ENCODE results near the gene SGPP2. TPM values are rescaled to one million over a fixed set of nuclear protein-coding genes. Genes with fewer than 3 reads are reported as not detected.

The SGPP2 gene
- polyA plus RNA-seq, 2 of the 4 experiments (the other 2 are of a cell fraction): 0.10 to 0.26 TPM

DNA sequence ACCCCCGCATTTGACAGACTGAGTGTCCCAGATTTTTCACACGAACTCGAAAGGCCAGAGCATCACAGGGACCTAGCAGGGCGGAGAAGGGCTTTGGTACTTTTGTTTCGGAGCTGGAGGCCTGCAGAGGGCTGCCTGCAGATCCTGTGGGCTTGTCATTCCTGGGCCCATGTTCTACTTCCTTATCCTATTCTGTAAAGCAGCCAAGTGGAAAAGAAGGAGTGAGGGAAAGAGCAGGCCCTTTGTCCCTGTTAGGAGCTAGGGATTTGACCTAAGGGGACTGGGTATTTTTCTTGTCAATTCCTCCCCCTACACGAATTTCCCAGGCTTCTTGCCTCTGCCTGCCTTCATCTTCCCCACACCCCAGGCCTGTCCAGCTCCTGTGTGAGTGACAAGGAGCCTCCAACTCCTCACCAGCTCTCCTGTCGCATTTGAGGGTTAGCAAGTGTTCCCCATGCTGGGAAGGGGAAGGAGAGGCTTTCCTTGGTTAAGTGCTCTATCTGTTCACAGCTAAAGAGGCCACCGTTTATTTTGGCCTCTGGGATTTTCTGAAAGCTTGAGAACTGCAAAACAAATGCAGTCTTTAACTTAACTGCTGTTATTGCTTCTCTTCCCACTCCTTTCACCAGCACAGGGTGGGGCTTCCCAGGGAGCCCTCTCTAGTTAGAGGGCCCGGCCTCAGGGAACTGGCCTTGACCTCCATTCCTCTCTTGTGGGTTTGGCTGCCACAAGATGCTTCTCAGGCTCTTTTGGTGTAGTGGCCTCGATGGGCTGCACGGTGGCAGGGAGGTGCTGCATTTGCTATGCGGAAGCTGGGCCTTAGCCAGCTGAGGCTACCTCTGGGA lies 61.2 kb downstream of the SGPP2 start:
- TF ChIP-seq, protein P1, sequence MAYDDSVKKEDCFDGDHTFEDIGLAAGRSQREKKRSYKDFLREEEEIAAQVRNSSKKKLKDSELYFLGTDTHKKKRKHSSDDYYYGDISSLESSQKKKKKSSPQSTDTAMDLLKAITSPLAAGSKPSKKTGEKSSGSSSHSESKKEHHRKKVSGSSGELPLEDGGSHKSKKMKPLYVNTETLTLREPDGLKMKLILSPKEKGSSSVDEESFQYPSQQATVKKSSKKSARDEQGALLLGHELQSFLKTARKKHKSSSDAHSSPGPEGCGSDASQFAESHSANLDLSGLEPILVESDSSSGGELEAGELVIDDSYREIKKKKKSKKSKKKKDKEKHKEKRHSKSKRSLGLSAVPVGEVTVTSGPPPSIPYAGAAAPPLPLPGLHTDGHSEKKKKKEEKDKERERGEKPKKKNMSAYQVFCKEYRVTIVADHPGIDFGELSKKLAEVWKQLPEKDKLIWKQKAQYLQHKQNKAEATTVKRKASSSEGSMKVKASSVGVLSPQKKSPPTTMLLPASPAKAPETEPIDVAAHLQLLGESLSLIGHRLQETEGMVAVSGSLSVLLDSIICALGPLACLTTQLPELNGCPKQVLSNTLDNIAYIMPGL (CRISPR knock-in tag; IDR thresholded peaks at IDR 0.05; ENCODE audit: borderline replicate concordance): no peak
- FAIRE-seq (no peak), ATAC-seq (no peak), DNase-seq (ENCODE audit: low read depth in 1 of 2, low spot score in 1 of 2) (no peak)
- no peaks in the 10 kb centered on the region for H3K4me1 ChIP-seq
- POLR2A ChIA-PET: no interaction called here
- no peaks in the 10 kb centered on the region for H3K9me3 ChIP-seq
- H3K4me2 ChIP-seq: no peak overlapping the region
- WGBS (ENCODE audit: missing lambda C conversion rate): 35% methylated on average over 12 of the region's 12 CpGs
- H3K27ac ChIP-seq: no peak overlapping the region
- H3K4me3 ChIP-seq: no peak overlapping the region
- CTCF ChIA-PET: no interaction called here

DNA sequence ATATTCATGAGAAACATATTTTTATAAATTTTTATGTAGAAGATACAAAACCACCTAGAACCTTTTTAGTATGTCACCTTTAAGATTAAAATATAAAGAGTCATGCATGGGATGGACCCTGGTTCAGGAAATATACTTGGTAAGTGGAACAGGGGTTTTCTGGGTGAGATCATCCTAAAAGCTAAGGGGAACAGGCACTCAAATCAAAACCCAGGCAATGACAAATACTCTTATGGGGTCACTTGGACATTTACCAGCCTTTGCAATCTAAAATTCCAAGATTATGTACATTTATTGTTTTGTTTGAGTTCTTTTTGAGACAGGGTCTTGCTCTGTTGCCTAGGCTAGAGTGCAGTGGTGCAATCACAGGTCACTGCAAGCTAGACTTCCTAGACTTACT lies 65.8 kb downstream of the SGPP2 start:
- ATAC-seq: no peak
- no peak for FAIRE-seq
- Histone ChIP-seq H3K9me3 (no peaks in the 10 kb centered on the region; the same call in 2 of the 3 replicates), H3K4me2 (no peak overlapping the region), H3K27ac (no peak overlapping the region), H3K4me3 (no peak overlapping the region), H3K4me1 (no peaks in the 10 kb centered on the region)
- ChIA-PET CTCF (no interaction called here), POLR2A (no interaction called here)
- no peak for DNase-seq (ENCODE audit: low read depth in 1 of 2, low spot score in 1 of 2)
- TF ChIP-seq USF2 (IDR thresholded peaks at IDR 0.05) (no peak), TFCP2L1 (CRISPR knock-in tag; IDR thresholded peaks at IDR 0.05) (no peak), MYC (IDR thresholded peaks at IDR 0.05; ENCODE audit: borderline replicate concordance, low read length) (no peak), NR3C1 (IDR thresholded peaks at IDR 0.05) (no peak), MAZ (IDR thresholded peaks at IDR 0.05; ENCODE audit: borderline replicate concordance, low read depth, low read length) (no peak), POLR2AphosphoS2 (conservative IDR thresholded peaks at IDR 0.05; ENCODE audit: low read length) (no peak), ZSCAN20 (CRISPR knock-in tag; IDR thresholded peaks at IDR 0.05) (no peak), MAFK (IDR thresholded peaks at IDR 0.05; ENCODE audit: partially characterized antibody) (no peak), KDM5A (IDR thresholded peaks at IDR 0.05) (no peak), ZC3H11A (IDR thresholded peaks at IDR 0.05) (no peak), HDAC2 (IDR thresholded peaks at IDR 0.05) (no peak), FOXS1 (CRISPR knock-in tag; IDR thresholded peaks at IDR 0.05) (no peak), FOSL2 (IDR thresholded peaks at IDR 0.05) (no peak), FOSL2 (CRISPR knock-in tag; IDR thresholded peaks at IDR 0.05) (no peak), JUN (IDR thresholded peaks at IDR 0.05) (no peak), RAD21 (conservative IDR thresholded peaks at IDR 0.05 in 1 of 2, IDR thresholded peaks at IDR 0.05 in 1 of 2) (no peak), CHD4 (IDR thresholded peaks at IDR 0.05; ENCODE audit: borderline replicate concordance) (no peak), PBX3 (IDR thresholded peaks at IDR 0.05) (no peak)
- TF ChIP-seq, protein P2, sequence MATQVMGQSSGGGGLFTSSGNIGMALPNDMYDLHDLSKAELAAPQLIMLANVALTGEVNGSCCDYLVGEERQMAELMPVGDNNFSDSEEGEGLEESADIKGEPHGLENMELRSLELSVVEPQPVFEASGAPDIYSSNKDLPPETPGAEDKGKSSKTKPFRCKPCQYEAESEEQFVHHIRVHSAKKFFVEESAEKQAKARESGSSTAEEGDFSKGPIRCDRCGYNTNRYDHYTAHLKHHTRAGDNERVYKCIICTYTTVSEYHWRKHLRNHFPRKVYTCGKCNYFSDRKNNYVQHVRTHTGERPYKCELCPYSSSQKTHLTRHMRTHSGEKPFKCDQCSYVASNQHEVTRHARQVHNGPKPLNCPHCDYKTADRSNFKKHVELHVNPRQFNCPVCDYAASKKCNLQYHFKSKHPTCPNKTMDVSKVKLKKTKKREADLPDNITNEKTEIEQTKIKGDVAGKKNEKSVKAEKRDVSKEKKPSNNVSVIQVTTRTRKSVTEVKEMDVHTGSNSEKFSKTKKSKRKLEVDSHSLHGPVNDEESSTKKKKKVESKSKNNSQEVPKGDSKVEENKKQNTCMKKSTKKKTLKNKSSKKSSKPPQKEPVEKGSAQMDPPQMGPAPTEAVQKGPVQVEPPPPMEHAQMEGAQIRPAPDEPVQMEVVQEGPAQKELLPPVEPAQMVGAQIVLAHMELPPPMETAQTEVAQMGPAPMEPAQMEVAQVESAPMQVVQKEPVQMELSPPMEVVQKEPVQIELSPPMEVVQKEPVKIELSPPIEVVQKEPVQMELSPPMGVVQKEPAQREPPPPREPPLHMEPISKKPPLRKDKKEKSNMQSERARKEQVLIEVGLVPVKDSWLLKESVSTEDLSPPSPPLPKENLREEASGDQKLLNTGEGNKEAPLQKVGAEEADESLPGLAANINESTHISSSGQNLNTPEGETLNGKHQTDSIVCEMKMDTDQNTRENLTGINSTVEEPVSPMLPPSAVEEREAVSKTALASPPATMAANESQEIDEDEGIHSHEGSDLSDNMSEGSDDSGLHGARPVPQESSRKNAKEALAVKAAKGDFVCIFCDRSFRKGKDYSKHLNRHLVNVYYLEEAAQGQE (IDR thresholded peaks at IDR 0.05): no peak
- TF ChIP-seq, protein P3, sequence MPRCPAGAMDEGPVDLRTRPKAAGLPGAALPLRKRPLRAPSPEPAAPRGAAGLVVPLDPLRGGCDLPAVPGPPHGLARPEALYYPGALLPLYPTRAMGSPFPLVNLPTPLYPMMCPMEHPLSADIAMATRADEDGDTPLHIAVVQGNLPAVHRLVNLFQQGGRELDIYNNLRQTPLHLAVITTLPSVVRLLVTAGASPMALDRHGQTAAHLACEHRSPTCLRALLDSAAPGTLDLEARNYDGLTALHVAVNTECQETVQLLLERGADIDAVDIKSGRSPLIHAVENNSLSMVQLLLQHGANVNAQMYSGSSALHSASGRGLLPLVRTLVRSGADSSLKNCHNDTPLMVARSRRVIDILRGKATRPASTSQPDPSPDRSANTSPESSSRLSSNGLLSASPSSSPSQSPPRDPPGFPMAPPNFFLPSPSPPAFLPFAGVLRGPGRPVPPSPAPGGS (IDR thresholded peaks at IDR 0.05): no peak

Measured in A549 (cell line).